ENCODE data around the gene WDR72. TPM values are rescaled to one million over a fixed set of nuclear protein-coding genes. Genes with fewer than 3 reads are reported as not detected.
"Not testable (repeated sequence)": the region's sequence is repeated elsewhere in the genome, so short reads cannot be mapped to it uniquely, and the experiment has no call there.

The WDR72 gene
- not detected in 2 replicates for total RNA-seq

GRCh38 chr15:53759411-53759931 lies at the start of gene WDR72:
TSS of gene WDR72 (minus strand) at chr15:53759663. CDS start at chr15:53733149, 26,514 bp downstream.
- intact Hi-C loops (cut with micrococcal nuclease) = no loop called here

- intact Hi-C loops (cut with micrococcal nuclease) = no loop called here
These were observed 48.7 kb upstream of the WDR72 start for GRCh38 chr15:53808058-53808706.

- intact Hi-C loops (cut with micrococcal nuclease) = no loop called here
These were observed 48.0 kb upstream of the WDR72 start for GRCh38 chr15:53807501-53807900.

- intact Hi-C loops (cut with micrococcal nuclease) = no loop called here
These were observed 43.2 kb upstream of the WDR72 start for GRCh38 chr15:53802672-53803071.

- intact Hi-C loops (cut with micrococcal nuclease) = no loop called here
These were observed 32.1 kb upstream of the WDR72 start for GRCh38 chr15:53791581-53791980.

GRCh38 chr15:53789654-53790375 lies 30.4 kb upstream of the WDR72 start:
- intact Hi-C loops (cut with micrococcal nuclease) = no loop called here

- intact Hi-C loops (cut with micrococcal nuclease) = no loop called here
These were observed 26.9 kb upstream of the WDR72 start for GRCh38 chr15:53786401-53786800.

- intact Hi-C loops (cut with micrococcal nuclease) = not testable (repeated sequence)
These were observed 25.8 kb upstream of the WDR72 start for GRCh38 chr15:53785241-53785640.

GRCh38 chr15:53762916-53763315 lies 3.5 kb upstream of the WDR72 start:
- intact Hi-C loops (cut with micrococcal nuclease) = no loop called here

- intact Hi-C loops (cut with micrococcal nuclease) = no loop called here
These were observed 1.1 kb downstream of the WDR72 start for GRCh38 chr15:53758412-53758811.

- intact Hi-C loops (cut with micrococcal nuclease) = no loop called here
These were observed 1.6 kb downstream of the WDR72 start for GRCh38 chr15:53757906-53758305.

- intact Hi-C loops (cut with micrococcal nuclease) = no loop called here
These were observed 5.7 kb downstream of the WDR72 start for GRCh38 chr15:53753813-53754212.

- intact Hi-C loops (cut with micrococcal nuclease) = no loop called here
These were observed 7.1 kb downstream of the WDR72 start for GRCh38 chr15:53752406-53752805.

GRCh38 chr15:53747501-53748068 lies 11.9 kb downstream of the WDR72 start:
- intact Hi-C loops (cut with micrococcal nuclease) = no loop called here

- intact Hi-C loops (cut with micrococcal nuclease) = no loop called here
These were observed 13.4 kb downstream of the WDR72 start for GRCh38 chr15:53746101-53746500.

- intact Hi-C loops (cut with micrococcal nuclease) = no loop called here
These were observed 19.8 kb downstream of the WDR72 start for GRCh38 chr15:53739651-53740050.

- intact Hi-C loops (cut with micrococcal nuclease) = no loop called here
These were observed 20.3 kb downstream of the WDR72 start for GRCh38 chr15:53739187-53739586.

GRCh38 chr15:53721334-53722087 lies 38.0 kb downstream of the WDR72 start:
- intact Hi-C loops (cut with micrococcal nuclease) = no loop called here

GRCh38 chr15:53716909-53717876 lies 42.3 kb downstream of the WDR72 start:
- intact Hi-C loops (cut with micrococcal nuclease) = no loop called here

GRCh38 chr15:53713218-53713617 lies 46.2 kb downstream of the WDR72 start:
- intact Hi-C loops (cut with micrococcal nuclease) = no loop called here

Measured in T-helper 2 cell treated with Interferon-gamma antibody and Interleukin-4, amounts not matched to agents 100 ng/mL and 5 ng/mL, for 36 hours (primary cell).